Esophagus muscularis mucosa (tissue), 4 donors: ENCODE measurements around the gene UBASH3A. TPM values are rescaled to one million over a fixed set of nuclear protein-coding genes. Genes with fewer than 3 reads are reported as not detected.

ENCODE experiments used
- DNase-seq: peaks from one replicate; pipeline ENCODE4 v3.0.0-alpha.2; 2017; ENCODE audit errors: extremely low spot score
- H3K27ac ChIP-seq, 4 donors: fragments of 200-600 bp; sonication (generic); replicated peaks in 1 of 4; 1 replicate in 3 of 4; 2 replicates in 1 of 4; pipeline ENCODE4 v1.5.1; 2016 to 2019; ENCODE audit warnings: mild to moderate bottlenecking in 1 of 4
- H3K27me3 ChIP-seq, 4 donors: fragments of 200-600 bp; sonication (generic); one replicate each; pipeline versions ENCODE4 v1.5.1 to v1.6.0; 2016 to 2019
- H3K36me3 ChIP-seq, 4 donors: fragments of 200-600 bp; sonication (generic); one replicate each; pipeline ENCODE4 v1.5.1; 2016 to 2019
- H3K4me1 ChIP-seq, 4 donors: fragments of 200-600 bp; sonication (generic); one replicate each; pipeline ENCODE4 v1.5.1; 2016 to 2019
- H3K4me3 ChIP-seq, 4 donors: fragments of 200-600 bp; sonication (generic); 1 replicate in 2 of 4; 2 replicates in 2 of 4; pipeline ENCODE4 v1.5.1; 2016 to 2019; ENCODE audit warnings: mild to moderate bottlenecking in 4 of 4, moderate library complexity in 1 of 4
- H3K9me3 ChIP-seq, 4 donors: fragments of 200-600 bp; sonication (generic); 1 replicate in 3 of 4; 2 replicates in 1 of 4; pipeline ENCODE4 v1.5.1; 2016 to 2019
- CTCF ChIP-seq, 3 experiments: fragments of 200-600 bp in 2 of 3; fragments of 450-650 bp in 1 of 3; sonication (generic) in 2 of 3; IDR thresholded peaks; one replicate each; pipeline ENCODE4 v1.5.1; 2017 to 2019; ENCODE audit warnings: antibody characterized with exemption in 3 of 3, mild to moderate bottlenecking in 2 of 3, moderate library complexity in 1 of 3
- EP300 ChIP-seq: sonication (generic); formaldehyde crosslinking; IDR thresholded peaks from one replicate; pipeline ENCODE4 v1.6.1; 2017; ENCODE audit warnings: antibody characterized with exemption
- POLR2A ChIP-seq: fragments of 450-650 bp; IDR thresholded peaks from one replicate; pipeline ENCODE4 v1.6.1; 2017; ENCODE audit warnings: antibody characterized with exemption, moderate library complexity, mild to moderate bottlenecking, low read depth
- POLR2AphosphoS5 ChIP-seq, 2 donors: sonication (generic); formaldehyde crosslinking; IDR thresholded peaks; one replicate each; pipeline ENCODE4 v1.6.1; 2017; ENCODE audit warnings: antibody characterized with exemption in 2 of 2
- WGBS: methylation state at CpG from one replicate; pipeline ENCODE4 v1.1.5; 2018; 5-methylcytosine and 5-hydroxymethylcytosine counted together
- intact Hi-C: fragments of 100-400 bp; cut with DNase I; formaldehyde crosslinking; loops from one replicate; pipeline ENCODE4 v1.15.1; 2023
- total RNA-seq, 4 donors: library from RNA; depleted of rRNA; stranded (reverse); fragments of >200 nt; gene quantifications; one replicate each; pipeline versions ENCODE4 v1.1.0 to v1.2.1, GENCODE V29; 2016

UBASH3A gene
- total RNA-seq, 4 donors from 2014 or later: 0.17 to 0.78 (median 0.50) TPM; not detected in 1

- Histone ChIP-seq H3K4me1 (peaks cover 0 to 6% (median 0%) of the 10 kb centered on the region in 4 donors), H3K4me3 (no peak overlapping the region), H3K27me3 (peaks cover 0 to 31% (median 0%) of the 10 kb centered on the region in 4 donors), H3K9me3 (no peaks in the 10 kb centered on the region), H3K36me3 (no peaks in the 10 kb centered on the region), H3K27ac (no peak overlapping the region)
- TF ChIP-seq POLR2AphosphoS5 (IDR thresholded peaks at IDR 0.05) (no peak), POLR2A (no peak)
- 85% methylated on average over 6 of the region's 10 CpGs for WGBS
- no peak for DNase-seq
- intact Hi-C loops: no loop called here
Observed at GRCh38 chr21:42455754-42456440, 52.2 kb downstream of the UBASH3A start.

DNA sequence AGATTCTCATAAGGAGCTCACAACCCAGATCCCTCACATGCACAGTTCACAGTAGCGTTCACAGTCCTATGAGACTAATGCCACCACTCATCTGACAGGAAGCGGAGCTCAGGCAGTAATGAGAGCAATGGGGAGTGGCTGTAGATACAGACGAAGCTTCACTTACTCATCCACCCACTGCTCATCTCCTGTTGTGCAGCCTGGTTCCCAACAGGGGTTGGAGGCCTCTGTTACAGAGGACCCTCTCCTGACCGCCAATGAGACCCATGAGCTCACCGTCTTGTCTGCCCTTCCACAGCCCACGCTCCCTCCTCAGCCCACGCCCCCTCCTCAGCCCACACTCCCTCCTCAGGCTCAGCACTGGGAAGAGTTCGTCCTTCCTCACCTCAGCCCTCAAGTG, 52.8 kb downstream of the UBASH3A start:
- no peaks in the 10 kb centered on the region for H3K36me3 ChIP-seq
- H3K9me3 ChIP-seq: no peaks in the 10 kb centered on the region
- H3K27me3 ChIP-seq: peaks cover 0 to 31% (median 0%) of the 10 kb centered on the region in 4 donors
- no peak for DNase-seq
- H3K27ac ChIP-seq: no peak overlapping the region
- WGBS: 82% methylated on average over 8 of the region's 8 CpGs
- peaks cover 0 to 6% (median 0%) of the 10 kb centered on the region in 4 donors for H3K4me1 ChIP-seq
- TF ChIP-seq EP300 (no peak), CTCF (IDR thresholded peaks at IDR 0.05) (no peak), POLR2AphosphoS5 (IDR thresholded peaks at IDR 0.05) (no peak), POLR2A (no peak)
- H3K4me3 ChIP-seq: no peak overlapping the region
- intact Hi-C loops: no loop called here

DNA sequence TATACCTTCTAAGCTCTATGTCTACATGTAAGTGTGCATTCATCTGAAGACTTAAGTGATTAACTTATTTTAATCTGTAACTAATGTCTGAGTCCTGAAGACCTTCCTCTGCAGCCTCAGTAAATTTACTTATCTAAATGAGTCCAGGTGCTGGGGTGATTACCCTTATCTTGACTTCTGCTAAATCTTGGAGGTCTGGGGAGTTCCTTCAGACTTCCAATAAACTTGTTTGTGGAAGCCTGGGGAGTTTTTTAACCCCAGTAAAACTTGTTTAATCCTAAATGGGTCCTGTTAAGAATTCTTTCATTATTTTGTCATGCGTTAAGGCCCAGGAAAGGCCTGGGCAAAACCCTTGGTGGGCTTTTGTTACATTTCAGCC, 55.4 kb downstream of the UBASH3A start:
- no peak for DNase-seq
- Histone ChIP-seq H3K36me3 (no peaks in the 10 kb centered on the region), H3K9me3 (no peaks in the 10 kb centered on the region), H3K27me3 (peaks cover 0 to 16% (median 0%) of the 10 kb centered on the region in 4 donors), H3K4me1 (no peaks in the 10 kb centered on the region), H3K4me3 (no peak overlapping the region), H3K27ac (no peak overlapping the region)
- TF ChIP-seq EP300 (no peak), POLR2AphosphoS5 (IDR thresholded peaks at IDR 0.05) (no peak), CTCF (IDR thresholded peaks at IDR 0.05) (no peak), POLR2A (no peak)
- intact Hi-C loops: no loop called here
- WGBS: 93% methylated on average over 1 of the region's 1 CpG

- Histone ChIP-seq H3K36me3 (no peaks in the 10 kb centered on the region), H3K27me3 (peaks cover 0 to 16% (median 0%) of the 10 kb centered on the region in 4 donors), H3K27ac (no peak overlapping the region), H3K9me3 (no peaks in the 10 kb centered on the region), H3K4me3 (no peak overlapping the region), H3K4me1 (no peaks in the 10 kb centered on the region)
- no peak for DNase-seq
- 72% methylated on average over 11 of the region's 11 CpGs for WGBS
- intact Hi-C loops: no loop called here
- TF ChIP-seq POLR2A: no peak
- TF ChIP-seq EP300: no peak
- no peak for TF ChIP-seq POLR2AphosphoS5 (IDR thresholded peaks at IDR 0.05)
- no peak for TF ChIP-seq CTCF (IDR thresholded peaks at IDR 0.05)
Observed at GRCh38 chr21:42459546-42460215, 56.0 kb downstream of the UBASH3A start.

GRCh38 chr21:42460391-42461184, 56.9 kb downstream of the UBASH3A start:
- intact Hi-C loops: no loop called here

More at GRCh38 chr21:42460391-42461184, 56.9 kb downstream of the UBASH3A start:
- Histone ChIP-seq H3K27ac (no peak overlapping the region), H3K4me1 (no peaks in the 10 kb centered on the region), H3K27me3 (peaks cover 0 to 11% (median 0%) of the 10 kb centered on the region in 4 donors), H3K9me3 (no peaks in the 10 kb centered on the region), H3K4me3 (no peak overlapping the region), H3K36me3 (no peaks in the 10 kb centered on the region)
- 76% methylated on average over 11 of the region's 14 CpGs for WGBS
- DNase-seq: no peak
- TF ChIP-seq POLR2AphosphoS5 (IDR thresholded peaks at IDR 0.05): no peak
- no peak for TF ChIP-seq POLR2A
- TF ChIP-seq CTCF (IDR thresholded peaks at IDR 0.05): no peak
- TF ChIP-seq EP300: no peak
